GM21423 (cell line): ENCODE data around the gene GULP1.
"Not testable (repeated sequence)": the region's sequence is repeated elsewhere in the genome, so short reads cannot be mapped to it uniquely, and the experiment has no call there.

Source experiments
- ATAC-seq: cut with Tn5 transposase; IDR thresholded peaks from one replicate; pipeline ENCODE4 v1.9.1; 2021; ENCODE audit warnings: mild to moderate bottlenecking, moderate library complexity; ENCODE audit not compliant: unreplicated experiment

Gene GULP1

DNA sequence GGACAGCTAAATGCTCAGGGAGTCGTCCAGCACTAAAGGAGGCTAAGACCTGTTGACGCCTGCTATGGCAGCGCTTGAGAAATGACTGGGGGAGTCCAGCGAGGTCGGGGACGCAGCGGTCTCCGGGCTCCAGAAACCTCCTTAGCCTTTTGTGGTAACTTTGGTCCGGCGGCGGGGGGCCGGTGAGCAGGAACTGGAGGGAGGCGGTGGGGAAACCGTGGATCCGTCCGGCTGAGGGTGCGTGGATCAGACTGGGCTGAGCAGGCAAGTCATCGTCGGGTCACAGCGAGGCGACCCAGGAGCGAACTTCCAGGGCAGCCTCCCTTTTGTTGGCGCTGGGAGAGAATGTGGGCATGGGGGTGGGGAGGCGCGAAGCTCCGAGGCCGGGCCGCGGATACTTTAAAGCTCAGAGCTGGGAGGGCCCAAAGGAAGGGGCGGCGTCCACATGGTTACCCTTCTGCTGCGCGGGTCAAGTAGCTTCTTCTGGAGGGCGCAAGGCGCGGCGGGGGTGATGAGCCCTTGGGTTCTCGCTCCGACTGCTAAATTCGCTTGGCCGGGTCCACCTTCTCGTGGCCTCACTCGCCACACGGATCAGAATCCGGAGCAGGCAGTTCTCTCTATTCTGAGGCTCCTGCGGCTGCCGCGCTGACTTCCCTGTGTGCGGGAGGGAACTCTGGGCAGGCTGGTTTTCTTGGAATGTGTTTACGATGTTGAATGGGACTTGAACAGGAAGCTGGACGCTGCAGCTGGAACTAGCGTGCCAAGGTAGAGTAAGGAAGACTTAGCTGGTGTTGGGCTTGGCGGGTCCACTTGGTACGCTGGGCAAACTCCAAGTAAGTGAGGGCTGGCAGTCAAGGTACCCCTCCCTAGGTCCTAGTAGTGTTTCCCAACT is 920 bp downstream of the GULP1 start:
- ATAC-seq, result no peak

DNA sequence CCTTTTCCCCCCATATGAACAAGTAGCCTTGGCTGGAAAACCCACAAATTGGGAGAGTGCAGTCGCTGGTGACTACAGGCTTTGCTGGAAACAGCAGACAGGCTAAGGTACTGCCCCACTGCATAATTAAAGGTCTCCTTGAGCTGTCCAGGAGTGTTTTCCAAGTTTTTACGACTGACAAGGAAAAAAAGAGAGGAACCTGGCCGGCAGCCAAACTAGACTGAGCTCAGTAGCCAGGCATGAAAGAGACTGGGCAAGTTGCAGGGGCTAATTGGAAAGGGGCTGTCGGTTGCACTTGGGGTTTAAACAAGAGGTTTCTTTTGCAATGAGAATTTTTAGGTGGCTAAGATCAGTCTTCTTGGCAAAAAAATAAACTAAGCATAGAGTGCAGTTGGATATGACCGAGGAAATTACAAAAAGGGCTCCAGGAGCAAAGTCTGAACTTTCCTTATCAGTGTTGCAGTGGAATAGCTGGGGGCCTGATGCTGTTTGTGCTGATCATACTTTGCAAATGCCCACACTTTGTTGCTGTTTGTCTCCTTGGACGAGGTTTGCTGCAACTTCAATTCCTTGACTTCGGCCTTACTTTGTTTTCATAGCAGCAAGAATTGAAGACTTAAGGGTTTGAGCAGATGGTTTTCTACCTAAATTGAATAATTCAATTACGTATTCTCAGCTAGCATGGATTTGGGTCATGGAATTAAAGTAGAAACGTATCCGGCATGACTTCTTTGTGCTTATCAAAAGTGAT is 2.1 kb downstream of the GULP1 start:
- no peak for ATAC-seq

DNA sequence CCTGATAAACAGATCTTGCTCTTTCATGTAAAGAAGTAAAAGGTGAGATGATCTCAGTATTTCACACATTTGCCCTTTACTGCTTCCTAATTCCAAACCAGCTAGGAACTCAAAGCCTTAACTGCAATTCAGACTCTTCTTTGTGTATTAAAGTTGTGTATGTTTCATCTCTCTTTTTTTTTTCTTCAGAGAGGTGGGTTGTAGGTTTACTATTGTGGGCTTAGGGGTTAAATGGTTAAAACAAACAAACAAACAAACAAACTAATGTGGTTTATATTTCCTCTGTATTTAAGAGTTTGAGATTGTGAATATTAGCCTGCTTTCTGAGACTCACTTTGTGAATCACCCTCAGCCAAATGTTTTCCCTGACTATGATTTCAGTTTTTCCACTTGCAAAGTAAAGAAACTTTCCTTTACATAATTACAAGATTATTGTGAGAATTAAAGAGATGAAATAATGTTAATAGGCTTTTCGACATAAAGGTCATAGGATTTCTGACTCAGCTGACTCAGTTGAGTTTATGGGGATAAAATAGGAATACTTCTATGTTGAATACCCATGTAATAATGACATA is 2.8 kb downstream of the GULP1 start:
- ATAC-seq, result no peak

DNA sequence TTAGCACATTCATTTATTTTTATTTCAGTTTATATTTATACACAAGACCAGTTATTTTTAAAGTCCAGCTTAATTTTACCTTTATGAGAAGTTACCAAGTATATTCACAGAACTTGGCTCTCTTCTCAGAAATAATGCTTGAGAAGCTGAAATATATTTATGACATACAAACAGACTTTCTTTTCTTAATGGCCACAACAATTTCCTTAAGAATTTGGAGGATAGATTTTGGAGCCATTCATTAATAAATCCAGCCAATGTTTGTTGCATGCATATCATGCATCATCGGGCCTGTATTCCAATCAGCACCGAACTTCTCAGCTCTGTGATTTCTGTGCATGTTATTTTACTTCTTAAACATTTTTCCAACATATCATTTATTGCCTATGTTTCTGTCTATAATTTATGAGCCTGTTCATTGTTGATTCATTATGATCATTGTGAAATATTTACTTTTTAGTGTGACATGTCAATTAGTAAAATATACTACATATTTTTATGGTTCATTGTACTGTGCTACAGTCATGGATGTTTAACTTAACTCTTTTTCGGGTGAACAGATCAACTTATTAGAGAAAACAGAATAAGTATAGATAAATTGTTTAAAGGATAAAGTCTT is 3.5 kb downstream of the GULP1 start:
- no peak for ATAC-seq

DNA sequence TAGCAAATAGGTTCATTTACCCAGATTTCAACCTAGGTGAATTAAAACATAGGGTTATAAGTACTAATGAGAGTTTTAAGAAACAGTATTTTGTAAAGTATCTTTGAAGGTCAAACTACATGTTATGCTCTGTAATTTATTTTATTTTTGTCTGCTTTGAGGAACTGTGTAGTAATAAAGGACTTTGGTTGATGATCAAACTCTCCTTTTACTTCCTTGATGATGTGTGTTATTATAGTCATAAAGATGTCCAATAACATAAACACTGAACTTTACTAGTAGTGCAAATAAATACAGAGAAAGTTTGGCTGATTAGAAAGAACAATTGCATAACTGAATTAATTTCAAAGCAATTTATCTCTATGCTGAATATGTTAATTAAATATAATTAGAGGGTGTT is 6.3 kb downstream of the GULP1 start:
- ATAC-seq, result no peak

DNA sequence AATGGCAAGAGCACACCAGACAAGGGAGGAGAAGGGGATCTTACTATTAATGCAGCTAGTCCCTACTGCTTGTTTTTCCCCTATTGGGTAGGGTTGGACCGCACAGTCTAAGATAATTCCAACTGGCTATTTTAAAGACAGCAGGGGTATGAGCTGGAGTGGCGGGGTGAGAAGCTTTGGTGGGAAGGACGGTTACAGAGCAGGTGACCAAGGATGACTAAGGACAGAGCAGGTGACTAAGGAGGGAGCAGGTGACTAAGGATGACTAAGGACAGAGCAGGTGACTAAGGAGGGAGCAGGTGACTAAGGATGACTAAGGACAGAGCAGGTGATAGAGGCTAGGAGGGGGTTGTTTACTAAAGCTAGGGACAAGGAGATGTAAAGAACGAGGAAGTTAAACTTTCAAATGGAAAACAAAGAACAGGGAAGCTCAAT is 7.3 kb downstream of the GULP1 start:
- not testable (repeated sequence) for ATAC-seq

DNA sequence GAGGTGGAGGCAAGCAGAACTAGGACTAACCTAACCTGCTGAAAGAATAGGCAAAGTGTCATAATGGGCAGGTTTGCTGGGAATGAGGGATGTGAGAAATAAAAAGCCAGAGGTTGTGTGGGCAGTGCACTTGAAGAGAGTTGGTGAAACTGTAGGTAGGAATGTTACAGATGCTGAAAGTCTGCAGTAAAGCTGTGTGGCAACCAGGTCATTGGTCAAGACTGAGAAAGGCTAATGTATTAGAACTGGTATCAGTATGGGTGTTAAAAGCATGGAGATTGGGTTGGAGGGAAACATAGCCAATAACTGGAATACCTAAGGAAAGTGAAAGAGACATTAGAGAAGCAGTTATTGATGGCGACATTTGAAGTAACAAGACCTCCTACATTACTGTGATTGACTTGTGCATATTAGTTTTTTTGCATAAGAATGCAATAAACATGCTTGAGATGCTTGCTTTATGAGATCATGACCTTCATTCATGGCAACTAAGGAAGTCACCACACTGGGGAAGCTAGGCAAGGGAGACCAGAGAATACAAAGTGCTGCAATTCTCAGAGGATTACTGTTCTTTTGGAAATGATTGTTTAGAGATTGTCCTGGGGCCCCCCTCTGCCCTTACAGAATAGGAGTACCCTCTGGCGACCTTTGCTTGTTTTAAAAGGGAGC is 11.8 kb downstream of the GULP1 start:
- no peak for ATAC-seq

DNA sequence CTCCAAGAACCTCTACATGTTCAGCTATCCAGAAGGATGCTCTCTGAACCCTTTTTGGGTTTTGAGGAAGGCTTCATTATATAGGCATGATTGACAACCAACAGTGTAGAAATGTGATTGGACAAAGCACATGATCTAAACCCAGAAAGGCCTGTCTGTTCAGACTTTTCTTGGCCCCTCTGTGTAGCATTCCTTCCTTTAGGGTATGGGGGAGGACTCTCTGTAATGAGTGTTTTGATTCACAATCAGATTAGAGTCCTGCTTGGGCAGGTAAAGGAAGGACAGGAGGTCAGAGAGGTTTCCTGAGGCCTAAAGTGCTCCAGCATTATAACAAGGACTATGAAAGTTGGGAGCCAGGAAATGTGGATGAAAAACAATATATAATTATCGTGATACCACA is 13.6 kb downstream of the GULP1 start:
- ATAC-seq, result no peak

DNA sequence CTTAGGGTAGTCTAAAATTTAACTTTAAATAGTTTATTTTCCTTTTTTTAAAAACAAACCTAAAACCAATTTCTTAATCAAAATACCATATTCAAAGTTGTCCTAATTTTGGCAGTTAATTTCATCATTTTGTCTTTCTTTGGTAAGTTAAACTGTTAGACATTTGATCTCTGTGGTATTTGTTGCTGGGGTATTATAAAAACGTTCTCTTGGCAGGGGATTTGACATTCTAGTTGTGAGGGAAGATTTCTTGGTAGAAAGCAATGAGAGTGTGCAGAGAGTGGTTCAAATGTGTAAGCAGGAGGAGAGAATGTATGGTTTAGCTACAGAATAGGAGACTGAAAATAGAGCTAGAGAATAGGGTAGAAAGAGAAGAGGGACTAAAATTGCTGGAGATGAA is 14.6 kb downstream of the GULP1 start:
- no peak for ATAC-seq

DNA sequence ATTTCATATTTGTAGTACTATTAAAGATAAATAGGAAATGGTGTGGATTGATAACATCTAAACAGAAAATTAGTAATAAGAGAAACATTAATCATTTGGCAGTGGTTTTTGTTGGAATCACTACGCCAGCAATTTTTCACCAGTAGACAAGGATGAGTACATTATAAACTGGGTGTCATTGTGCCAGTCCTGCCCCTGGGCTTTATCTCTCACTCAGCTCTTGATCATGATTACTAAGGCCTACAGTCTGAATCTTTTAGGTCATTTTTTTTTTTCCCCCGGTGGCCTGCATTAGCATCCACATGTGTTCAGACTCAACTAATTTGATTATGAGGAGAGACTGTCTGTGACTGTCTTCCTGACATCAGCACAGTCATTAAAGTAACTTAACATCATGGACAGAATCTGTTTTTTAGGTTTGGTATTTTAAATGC is 16.2 kb downstream of the GULP1 start:
- no peak for ATAC-seq

DNA sequence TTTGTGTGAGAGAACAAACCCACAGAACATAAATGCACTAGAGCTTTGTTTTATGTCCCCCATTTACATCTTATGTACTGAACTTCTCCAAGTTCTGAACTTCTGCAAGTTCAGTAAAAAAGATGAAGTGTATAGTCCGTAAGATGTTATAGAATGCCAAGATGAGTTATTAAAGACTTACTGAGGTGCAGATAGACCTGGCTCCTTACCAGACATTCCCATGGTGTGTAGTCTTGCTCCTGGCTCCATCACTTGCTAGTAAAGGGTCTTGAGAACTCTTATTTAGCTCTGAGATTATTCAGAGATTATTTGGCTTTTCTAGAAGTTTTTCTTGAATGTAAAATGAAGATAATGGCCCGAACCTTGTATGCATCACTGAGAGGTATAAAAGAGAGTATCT is 16.8 kb downstream of the GULP1 start:
- no peak for ATAC-seq

DNA sequence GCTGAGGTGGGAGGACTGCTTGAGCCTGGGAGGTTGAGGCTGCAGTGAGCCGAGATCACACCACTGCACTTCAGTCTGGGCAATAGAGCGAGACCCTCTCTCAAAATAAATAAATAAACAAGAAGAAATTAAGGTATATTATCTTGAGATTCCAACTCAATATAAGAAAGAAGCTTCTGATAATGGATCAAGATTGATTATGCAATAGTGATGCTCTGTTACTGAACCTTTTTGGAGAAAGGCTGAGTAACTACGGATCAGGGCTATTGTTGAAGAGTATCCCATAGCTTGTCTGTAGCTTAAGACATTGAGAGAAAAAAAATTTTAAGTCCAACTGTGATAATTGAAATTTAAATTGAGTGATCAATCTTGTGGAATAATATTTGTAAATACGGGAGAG is 17.7 kb downstream of the GULP1 start:
- no peak for ATAC-seq

DNA sequence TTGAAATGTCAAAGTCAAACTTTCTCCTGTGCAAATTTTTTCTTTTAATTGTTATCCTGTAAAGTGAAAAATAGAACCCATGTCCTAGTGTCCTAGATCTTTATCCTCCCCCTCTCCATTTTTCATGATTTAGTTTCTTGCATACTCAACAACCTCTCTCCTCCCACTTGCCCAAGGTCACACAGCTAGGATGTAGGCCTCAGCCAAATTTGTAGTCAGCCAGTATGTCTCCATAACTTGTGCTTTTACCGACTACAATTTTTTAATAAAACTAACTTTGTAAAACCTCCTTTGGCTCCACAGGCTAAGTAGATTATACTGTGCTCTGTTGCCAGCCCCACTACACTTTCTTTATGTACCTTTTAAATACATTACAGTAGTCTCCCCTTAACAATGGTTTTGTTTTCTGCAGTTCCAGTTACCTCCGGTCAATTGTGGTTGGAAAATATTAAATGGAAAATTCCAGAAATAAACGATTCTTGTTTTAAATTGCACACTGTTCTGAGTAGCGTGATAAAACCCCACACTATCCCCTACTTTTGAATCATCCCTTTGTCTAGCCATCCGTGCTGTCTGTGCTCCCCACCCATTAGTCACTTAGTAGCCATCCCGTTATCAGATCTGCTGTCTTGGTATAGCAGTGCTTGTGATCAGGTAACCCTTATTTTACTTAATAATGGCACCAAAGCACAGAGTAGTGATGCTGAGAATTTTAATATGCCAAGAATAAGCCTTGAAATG is 22.8 kb downstream of the GULP1 start:
- ATAC-seq, result no peak

DNA sequence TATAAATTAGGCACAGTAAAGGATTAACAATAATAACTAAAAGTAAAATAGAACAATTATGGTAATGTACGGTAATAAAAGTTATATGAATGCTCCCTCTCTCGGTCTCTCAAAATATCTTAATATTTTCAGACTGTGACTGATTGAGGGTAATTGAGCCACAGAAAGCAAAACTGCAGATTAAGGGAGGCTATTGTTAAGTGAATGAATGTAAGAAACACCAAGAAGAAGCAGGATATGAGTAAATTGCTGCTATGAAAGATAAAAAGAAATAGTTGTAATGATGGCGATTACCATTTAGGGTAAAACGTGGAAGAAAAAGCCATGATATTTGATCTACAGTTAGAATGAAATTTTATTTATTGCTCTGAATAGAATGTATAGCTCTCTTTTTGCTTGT is 24.1 kb downstream of the GULP1 start:
- ATAC-seq, result no peak

DNA sequence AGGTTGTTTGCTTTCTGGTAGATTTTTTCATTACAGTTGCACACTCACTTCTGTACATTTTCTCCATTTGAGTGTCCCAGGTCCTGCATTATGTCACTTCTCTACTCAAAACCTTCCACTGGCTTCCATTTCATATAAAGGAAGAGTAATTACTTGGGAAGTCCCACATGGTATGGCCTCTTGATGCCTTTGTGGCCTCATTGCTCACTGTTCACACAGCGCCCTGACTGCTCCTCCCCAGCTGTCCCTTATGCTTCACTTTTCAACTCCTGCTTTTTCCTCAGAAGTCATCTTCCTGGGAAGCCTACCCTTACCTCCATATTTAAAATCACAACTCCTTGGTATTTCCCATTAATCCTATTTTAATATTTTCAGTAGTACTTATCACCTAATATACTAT is 24.7 kb downstream of the GULP1 start:
- no peak for ATAC-seq

DNA sequence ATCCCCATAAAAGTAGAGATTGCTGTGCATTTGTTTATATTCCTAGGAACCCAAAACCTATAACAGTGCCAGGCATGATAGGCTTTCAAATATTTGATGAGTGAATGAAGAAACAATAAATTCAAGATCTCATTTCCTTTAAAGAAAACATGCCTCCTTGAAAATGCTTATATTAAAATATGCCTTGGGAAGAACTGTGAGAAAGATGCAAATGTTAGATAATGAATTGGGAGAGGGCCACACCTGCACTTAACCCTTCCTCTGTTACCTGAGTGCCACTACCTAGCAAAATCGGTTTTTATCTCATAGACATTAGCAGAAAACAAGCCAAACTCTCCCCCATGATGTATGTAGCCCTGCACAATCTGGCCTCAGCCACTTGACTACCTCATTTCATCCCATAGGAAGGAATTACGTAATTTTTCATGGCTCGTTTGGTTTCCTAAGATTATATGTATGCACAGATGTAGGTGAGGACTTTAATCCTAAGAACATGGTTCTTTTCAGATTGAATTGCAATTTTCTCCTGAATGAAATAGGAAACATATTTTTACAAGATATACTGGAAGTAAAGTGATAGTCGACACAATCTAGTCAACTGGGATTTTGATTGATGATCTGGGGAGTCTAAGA is 25.2 kb downstream of the GULP1 start:
- no peak for ATAC-seq

DNA sequence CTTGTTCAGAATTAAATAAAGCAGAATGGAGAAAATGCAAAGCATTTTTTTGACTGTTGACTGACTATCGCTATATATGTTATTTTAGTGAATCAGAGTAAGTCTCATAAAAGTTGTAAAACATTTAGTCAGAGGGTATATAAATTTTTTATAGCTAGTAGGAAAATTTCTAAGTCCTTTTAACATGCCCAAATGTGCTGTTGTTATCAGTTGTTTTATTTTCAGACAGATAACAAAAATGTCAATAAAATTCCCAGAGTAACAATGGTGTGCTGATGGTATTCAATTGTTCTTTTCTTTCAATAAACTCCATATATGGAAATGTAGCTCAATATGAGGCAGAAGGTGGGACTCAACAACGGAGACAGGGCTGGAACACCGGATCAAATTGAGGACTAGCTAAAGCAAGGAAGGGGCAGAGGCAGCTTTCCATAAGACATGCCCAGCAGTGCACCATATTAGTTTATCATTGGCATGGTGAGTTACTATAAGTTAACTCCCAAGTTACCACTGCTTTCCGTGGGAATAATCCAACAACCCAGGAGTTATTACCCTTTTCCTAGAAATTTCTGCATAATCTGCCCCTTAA is 26.6 kb downstream of the GULP1 start:
- no peak for ATAC-seq

DNA sequence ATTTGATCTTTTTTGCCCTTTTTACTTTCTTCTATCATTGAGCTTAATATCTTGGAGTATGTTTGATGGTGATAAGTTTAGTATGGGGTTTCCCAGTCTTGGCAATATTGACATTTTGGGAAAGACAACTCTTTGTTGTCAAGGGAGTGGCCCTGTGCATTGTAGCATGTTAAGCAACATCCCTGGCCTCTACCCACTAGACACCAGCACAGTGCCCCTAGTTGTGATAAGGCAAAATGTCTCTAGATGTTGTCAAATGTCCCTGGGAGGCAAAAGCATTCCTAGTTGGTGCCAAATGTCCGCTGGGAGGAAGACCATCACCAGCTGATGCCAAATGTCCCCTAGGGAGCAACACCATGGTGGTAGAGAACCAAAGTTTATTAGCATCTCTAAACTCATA is 28.2 kb downstream of the GULP1 start:
- no peak for ATAC-seq

DNA sequence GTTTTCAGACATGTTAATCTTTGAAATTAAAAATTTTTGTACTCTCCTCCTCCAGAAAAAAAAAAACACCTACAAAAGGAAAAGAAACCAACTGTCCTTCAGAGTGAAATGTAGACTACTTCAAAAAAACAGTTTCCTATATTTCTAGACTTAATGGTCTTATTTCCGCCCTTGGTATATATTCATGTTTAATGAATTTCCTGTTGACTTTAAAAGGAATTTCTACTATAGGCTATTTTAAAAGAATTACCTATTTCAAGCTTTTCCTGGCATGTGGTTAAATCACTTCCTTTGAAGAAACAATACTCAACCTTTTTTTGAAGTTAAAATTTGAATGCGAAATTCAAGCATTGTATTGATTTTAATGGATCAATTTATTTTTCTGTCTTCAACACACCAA is 29.2 kb downstream of the GULP1 start:
- no peak for ATAC-seq
